Astrocyte (in vitro differentiated cells and primary cell): Measurements from ENCODE around the gene LOXHD1. TPM values are rescaled to one million over a fixed set of nuclear protein-coding genes. Genes with fewer than 3 reads are reported as not detected.

Experiments
- DNase-seq: peaks from one replicate; pipeline ENCODE4 v3.0.0-alpha.2; 2010; ENCODE audit warnings: low read depth
- FAIRE-seq: peaks from 2 replicates; lab custom pipeline; 2011; peaks lifted over from hg19 to GRCh38; lab: Jason Lieb, UNC
- H2AFZ ChIP-seq: 2 replicates; pipeline ENCODE4 v1.6.0; 2012; ENCODE audit warnings: low read depth, low read length, inconsistent platforms
- H3K27ac ChIP-seq: 2 replicates; pipeline ENCODE4 v1.5.1; 2011; ENCODE audit warnings: low read depth, low read length, inconsistent platforms
- H3K27me3 ChIP-seq: 2 replicates; pipeline ENCODE4 v1.6.0; 2011; ENCODE audit warnings: low read length, inconsistent platforms; ENCODE audit not compliant: insufficient read depth
- H3K36me3 ChIP-seq: 2 replicates; pipeline ENCODE4 v1.5.1; 2011; ENCODE audit warnings: low read length, inconsistent platforms; ENCODE audit not compliant: insufficient read depth
- H3K4me1 ChIP-seq: 2 replicates; pipeline ENCODE4 v1.5.1; 2011; ENCODE audit warnings: low read length, inconsistent platforms; ENCODE audit not compliant: insufficient read depth
- H3K4me2 ChIP-seq: 2 replicates; pipeline ENCODE4 v1.6.0; 2012; ENCODE audit warnings: low read length, inconsistent platforms
- H3K4me3 ChIP-seq: 2 replicates; pipeline ENCODE4 v1.5.1; 2011; ENCODE audit warnings: low read depth, mild to moderate bottlenecking, low read length, inconsistent platforms; ENCODE audit not compliant: insufficient read depth
- H3K79me2 ChIP-seq: 2 replicates; pipeline ENCODE4 v1.6.0; 2012; ENCODE audit warnings: mild to moderate bottlenecking, low read length, inconsistent platforms; ENCODE audit not compliant: insufficient read depth
- H3K9ac ChIP-seq: 2 replicates; pipeline ENCODE4 v1.6.0; 2012; ENCODE audit warnings: mild to moderate bottlenecking, low read length, inconsistent platforms
- H3K9me3 ChIP-seq: 2 replicates; pipeline ENCODE4 v1.5.1; 2012; ENCODE audit warnings: low read depth, mild to moderate bottlenecking, low read length, inconsistent platforms; ENCODE audit not compliant: insufficient read depth
- H4K20me1 ChIP-seq: 2 replicates; pipeline ENCODE4 v1.6.0; 2012; ENCODE audit warnings: low read length, inconsistent platforms; ENCODE audit not compliant: insufficient read depth
- H3K27ac Mint-ChIP-seq: one replicate; pipeline ENCODE4 v1.8.0; 2021; ENCODE audit warnings: mild to moderate bottlenecking, mixed read lengths; ENCODE audit not compliant: unreplicated experiment
- H3K27me3 Mint-ChIP-seq: one replicate; pipeline ENCODE4 v1.8.0; 2021; ENCODE audit warnings: low read depth, mixed read lengths; ENCODE audit not compliant: unreplicated experiment
- H3K36me3 Mint-ChIP-seq: one replicate; pipeline ENCODE4 v1.8.0; 2021; ENCODE audit warnings: low read depth, mixed read lengths; ENCODE audit not compliant: unreplicated experiment
- H3K4me1 Mint-ChIP-seq: one replicate; pipeline ENCODE4 v1.8.0; 2021; ENCODE audit warnings: low read depth, mixed read lengths; ENCODE audit not compliant: unreplicated experiment
- H3K4me3 Mint-ChIP-seq: one replicate; pipeline ENCODE4 v1.8.0; 2021; ENCODE audit warnings: mild to moderate bottlenecking, moderate library complexity, mixed read lengths; ENCODE audit not compliant: unreplicated experiment
- H3K9me3 Mint-ChIP-seq: one replicate; pipeline ENCODE4 v1.8.0; 2021; ENCODE audit warnings: mild to moderate bottlenecking, mixed read lengths; ENCODE audit not compliant: unreplicated experiment
- EZH2 ChIP-seq: IDR thresholded peaks from 2 replicates; pipeline ENCODE4 v1.6.1; 2012; ENCODE audit warnings: mild to moderate bottlenecking, low read length, inconsistent platforms; ENCODE audit not compliant: insufficient read depth
- total RNA-seq: library from RNA; stranded (reverse); gene quantifications from 2 replicates; pipeline ENCODE4 v1.2.1, GENCODE V29; 2021
- TF ChIP-seq, protein P1 (sequence below): IDR thresholded peaks from 2 replicates; pipeline ENCODE4 v1.5.1; 2011; ENCODE audit warnings: low read depth, mild to moderate bottlenecking, inconsistent platforms, low read length, moderate library complexity; ENCODE audit not compliant: insufficient read depth

Gene LOXHD1
- total RNA-seq, 1 donor from 2014 or later = not detected

DNA sequence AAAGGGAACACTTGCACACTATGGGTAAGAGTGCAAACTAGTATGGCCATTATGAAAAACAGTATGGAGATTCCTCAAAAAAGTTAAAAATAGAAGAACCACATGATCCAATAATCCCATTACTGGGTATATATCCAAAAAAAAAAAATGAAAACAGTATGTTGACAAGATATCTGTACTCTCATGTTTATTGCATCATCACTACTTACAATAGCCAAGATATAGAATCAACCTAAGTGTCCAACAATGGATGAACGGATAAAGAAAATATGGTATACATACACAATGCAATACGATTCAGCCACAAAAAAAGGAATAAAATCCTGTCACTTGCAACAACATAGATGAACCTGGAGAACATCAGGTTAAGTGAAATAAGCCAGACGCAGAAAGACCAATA is 73.3 kb downstream of the LOXHD1 start:
- Histone ChIP-seq H3K79me2 (no peaks in the 10 kb centered on the region), H3K4me3 (no peak overlapping the region), H2AFZ (no peak overlapping the region), H3K9me3 (peaks cover 4% of the 10 kb centered on the region), H3K4me1 (no peaks in the 10 kb centered on the region), H3K4me2 (no peak overlapping the region), H3K27me3 (no peaks in the 10 kb centered on the region), H3K27ac (no peak overlapping the region), H3K36me3 (no peaks in the 10 kb centered on the region), H3K9ac (no peak overlapping the region), H4K20me1 (no peaks in the 10 kb centered on the region)
- no peak overlapping the region for H3K27ac Mint-ChIP-seq
- TF ChIP-seq, protein P1, sequence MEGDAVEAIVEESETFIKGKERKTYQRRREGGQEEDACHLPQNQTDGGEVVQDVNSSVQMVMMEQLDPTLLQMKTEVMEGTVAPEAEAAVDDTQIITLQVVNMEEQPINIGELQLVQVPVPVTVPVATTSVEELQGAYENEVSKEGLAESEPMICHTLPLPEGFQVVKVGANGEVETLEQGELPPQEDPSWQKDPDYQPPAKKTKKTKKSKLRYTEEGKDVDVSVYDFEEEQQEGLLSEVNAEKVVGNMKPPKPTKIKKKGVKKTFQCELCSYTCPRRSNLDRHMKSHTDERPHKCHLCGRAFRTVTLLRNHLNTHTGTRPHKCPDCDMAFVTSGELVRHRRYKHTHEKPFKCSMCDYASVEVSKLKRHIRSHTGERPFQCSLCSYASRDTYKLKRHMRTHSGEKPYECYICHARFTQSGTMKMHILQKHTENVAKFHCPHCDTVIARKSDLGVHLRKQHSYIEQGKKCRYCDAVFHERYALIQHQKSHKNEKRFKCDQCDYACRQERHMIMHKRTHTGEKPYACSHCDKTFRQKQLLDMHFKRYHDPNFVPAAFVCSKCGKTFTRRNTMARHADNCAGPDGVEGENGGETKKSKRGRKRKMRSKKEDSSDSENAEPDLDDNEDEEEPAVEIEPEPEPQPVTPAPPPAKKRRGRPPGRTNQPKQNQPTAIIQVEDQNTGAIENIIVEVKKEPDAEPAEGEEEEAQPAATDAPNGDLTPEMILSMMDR = no peak
- TF ChIP-seq EZH2 = no peak
- H3K4me1 Mint-ChIP-seq = no peaks in the 10 kb centered on the region
- H3K9me3 Mint-ChIP-seq = peaks cover 11% of the 10 kb centered on the region
- H3K36me3 Mint-ChIP-seq = no peaks in the 10 kb centered on the region
- H3K27me3 Mint-ChIP-seq = peaks cover 13% of the 10 kb centered on the region
- H3K4me3 Mint-ChIP-seq = no peak overlapping the region
- no peak for FAIRE-seq
- DNase-seq = no peak

DNA sequence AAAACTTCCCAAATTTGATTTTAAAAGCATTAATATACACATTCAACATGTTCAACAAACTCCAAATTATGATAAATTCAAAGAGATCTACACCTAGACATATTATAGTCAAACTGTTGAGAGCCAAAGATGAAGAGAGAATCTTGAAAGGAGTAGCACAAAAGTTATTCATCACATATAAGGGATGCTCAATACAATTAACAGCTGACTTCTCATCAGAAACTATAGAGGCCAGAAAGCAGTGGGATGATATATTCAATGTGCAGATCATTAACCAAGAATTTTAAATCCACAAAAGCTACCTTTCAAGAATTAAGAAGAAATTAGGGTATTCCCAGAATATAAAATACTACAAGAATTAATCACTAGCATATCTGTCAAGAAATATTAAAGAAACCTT is 75.4 kb downstream of the LOXHD1 start:
- Mint-ChIP-seq H3K27me3 (peaks cover 11% of the 10 kb centered on the region), H3K4me3 (no peak overlapping the region), H3K9me3 (peaks cover 11% of the 10 kb centered on the region), H3K27ac (no peak overlapping the region), H3K4me1 (no peaks in the 10 kb centered on the region), H3K36me3 (no peaks in the 10 kb centered on the region)
- Histone ChIP-seq H3K4me1 (no peaks in the 10 kb centered on the region), H3K4me3 (no peak overlapping the region), H3K27me3 (no peaks in the 10 kb centered on the region), H3K36me3 (no peaks in the 10 kb centered on the region), H3K4me2 (no peak overlapping the region), H3K9me3 (peaks cover 4% of the 10 kb centered on the region), H3K9ac (no peak overlapping the region), H3K27ac (no peak overlapping the region), H4K20me1 (no peaks in the 10 kb centered on the region), H3K79me2 (no peaks in the 10 kb centered on the region), H2AFZ (no peak overlapping the region)
- no peak for TF ChIP-seq EZH2
- TF ChIP-seq, protein P1 = no peak
- DNase-seq = no peak
- no peak for FAIRE-seq

DNA sequence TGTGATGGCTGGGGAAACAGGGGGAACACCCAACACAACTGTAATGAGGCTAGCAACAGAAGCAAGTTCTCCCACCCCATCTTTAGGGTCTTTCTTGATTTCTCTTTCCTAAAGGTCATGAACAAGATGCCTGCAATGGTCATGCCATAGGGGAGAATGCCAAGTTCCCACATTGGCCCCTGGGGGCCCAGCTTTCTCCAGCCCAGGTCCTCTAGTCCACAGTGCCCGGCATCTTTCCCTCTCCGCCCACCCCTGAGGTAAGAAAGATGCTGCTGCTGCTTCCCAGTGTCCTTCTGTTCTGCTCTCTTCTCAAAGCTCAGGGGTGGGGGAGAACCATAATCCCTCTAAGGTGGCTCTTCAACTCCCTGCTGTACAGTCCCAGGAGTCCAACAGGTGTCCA is 78.0 kb downstream of the LOXHD1 start:
- H4K20me1 ChIP-seq = no peaks in the 10 kb centered on the region
- Mint-ChIP-seq H3K27me3 (peaks cover 17% of the 10 kb centered on the region), H3K27ac (no peak overlapping the region), H3K4me3 (no peak overlapping the region), H3K36me3 (no peaks in the 10 kb centered on the region), H3K9me3 (peaks cover 11% of the 10 kb centered on the region), H3K4me1 (no peaks in the 10 kb centered on the region)
- TF ChIP-seq, protein P1 = no peak
- no peak for TF ChIP-seq EZH2
- no peak overlapping the region for H3K4me2 ChIP-seq
- no peak for FAIRE-seq
- H3K9ac ChIP-seq = no peak overlapping the region
- no peaks in the 10 kb centered on the region for H3K36me3 ChIP-seq
- H3K27ac ChIP-seq = no peak overlapping the region
- H3K4me1 ChIP-seq = no peaks in the 10 kb centered on the region
- H2AFZ ChIP-seq = no peak overlapping the region
- H3K9me3 ChIP-seq = peaks cover 4% of the 10 kb centered on the region
- no peaks in the 10 kb centered on the region for H3K79me2 ChIP-seq
- H3K4me3 ChIP-seq = no peak overlapping the region
- no peak for DNase-seq
- H3K27me3 ChIP-seq = no peaks in the 10 kb centered on the region
